Inferior parietal cortex (tissue), 1 donor: ENCODE measurements around the gene CMPK2.
"Not testable (repeated sequence)": the region's sequence is repeated elsewhere in the genome, so short reads cannot be mapped to it uniquely, and the experiment has no call there.

Experiments
- DNase-seq: peaks from one replicate; pipeline ENCODE4 v3.0.0-alpha.2; 2016; ENCODE audit errors: extremely low spot score

Gene CMPK2, protein sequence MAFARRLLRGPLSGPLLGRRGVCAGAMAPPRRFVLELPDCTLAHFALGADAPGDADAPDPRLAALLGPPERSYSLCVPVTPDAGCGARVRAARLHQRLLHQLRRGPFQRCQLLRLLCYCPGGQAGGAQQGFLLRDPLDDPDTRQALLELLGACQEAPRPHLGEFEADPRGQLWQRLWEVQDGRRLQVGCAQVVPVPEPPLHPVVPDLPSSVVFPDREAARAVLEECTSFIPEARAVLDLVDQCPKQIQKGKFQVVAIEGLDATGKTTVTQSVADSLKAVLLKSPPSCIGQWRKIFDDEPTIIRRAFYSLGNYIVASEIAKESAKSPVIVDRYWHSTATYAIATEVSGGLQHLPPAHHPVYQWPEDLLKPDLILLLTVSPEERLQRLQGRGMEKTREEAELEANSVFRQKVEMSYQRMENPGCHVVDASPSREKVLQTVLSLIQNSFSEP

GRCh38 chr2:6865346-6866274, at the start of gene CMPK2:
Gene CMPK2, minus strand, starts transcription at chr2:6865907. Its CDS starts 211 bp downstream, at chr2:6865696.
- peak; percentile 53 for DNase-seq

- DNase-seq, result peak; percentile 74
Measured at GRCh38 chr2:6915399-6915798, 49.7 kb upstream of the CMPK2 start.

GRCh38 chr2:6914828-6915227, 49.1 kb upstream of the CMPK2 start:
- DNase-seq, result no peak

DNA sequence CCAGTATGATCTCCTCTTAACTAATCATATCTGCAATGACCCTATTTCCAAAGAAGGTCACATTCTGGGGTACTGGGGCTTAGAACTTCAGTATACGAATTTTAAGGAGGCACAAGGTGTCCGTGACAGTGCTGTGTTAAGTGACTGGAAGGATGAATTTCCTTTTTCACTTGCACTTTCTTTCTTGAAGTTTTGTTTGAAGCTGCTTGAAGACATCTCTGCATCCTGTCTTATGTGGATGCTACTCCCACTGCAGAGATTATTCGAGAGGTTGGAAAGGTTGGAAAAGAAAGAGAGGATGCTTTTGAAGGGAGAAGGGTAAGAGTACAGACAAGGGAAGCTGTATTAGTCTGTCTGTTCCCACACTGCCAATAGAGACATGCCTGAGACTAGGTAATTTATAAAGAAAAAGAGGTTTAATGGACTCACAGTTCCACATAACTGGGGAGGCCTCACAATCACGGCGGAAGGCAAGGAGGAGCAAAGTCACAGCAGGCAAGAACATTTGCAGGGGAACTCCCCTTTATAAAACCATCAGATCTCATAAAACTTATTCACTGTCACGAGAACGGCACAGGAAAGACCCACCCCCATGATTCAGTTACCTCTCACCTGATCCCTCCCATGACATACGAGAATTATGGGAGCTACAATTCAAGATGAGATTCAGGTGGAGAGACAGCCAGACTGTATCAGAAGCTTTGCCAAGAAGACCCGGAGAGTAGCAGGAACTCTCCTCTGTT, 47.9 kb upstream of the CMPK2 start:
- no peak for DNase-seq

GRCh38 chr2:6911721-6912120, 46.0 kb upstream of the CMPK2 start:
- DNase-seq, result no peak

DNA sequence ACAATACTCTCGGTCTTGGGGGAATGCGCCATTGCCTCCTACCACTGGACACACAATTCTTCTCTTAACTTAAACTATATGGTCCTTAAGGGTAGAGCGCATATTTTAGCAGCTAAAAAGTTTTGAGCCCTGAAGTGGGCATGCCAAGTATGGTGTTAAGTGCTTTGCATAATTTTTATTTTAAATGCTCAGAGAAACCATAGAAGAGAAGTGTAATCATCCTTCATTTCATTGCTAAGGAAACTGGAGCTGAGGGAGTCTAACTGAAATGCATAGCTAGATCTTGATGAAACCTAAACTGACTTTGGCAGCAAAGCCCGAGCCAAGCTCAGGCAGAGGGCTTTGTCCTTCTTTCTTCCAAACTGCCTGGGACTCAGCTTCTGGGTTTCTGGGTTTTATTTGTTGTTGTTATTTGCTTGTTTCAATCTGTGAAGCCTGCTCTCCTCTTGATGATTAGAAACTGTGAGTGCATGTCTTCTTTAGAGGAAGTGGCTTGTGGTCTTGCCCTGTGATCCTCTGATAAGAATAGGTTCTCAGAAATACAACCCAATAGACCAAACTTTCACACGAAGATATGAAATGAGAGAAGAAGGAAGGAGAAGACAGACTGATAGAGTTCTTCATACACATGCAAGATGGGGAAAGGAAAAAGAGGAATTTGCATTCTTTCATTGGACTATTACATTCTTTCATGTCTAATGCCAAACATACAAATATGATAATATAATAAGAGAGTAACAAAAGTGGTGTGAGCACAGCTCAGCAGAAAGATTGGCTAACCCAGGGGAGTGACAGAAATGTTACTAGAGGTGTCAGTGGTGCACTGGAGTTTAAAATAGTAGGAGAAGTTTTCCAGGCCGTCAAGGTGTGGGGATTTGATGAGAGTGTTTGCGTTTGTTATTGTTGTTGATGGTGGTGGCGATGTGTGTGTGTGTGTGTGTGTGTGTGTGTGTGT, 44.0 kb upstream of the CMPK2 start:
- DNase-seq, result no peak

DNA sequence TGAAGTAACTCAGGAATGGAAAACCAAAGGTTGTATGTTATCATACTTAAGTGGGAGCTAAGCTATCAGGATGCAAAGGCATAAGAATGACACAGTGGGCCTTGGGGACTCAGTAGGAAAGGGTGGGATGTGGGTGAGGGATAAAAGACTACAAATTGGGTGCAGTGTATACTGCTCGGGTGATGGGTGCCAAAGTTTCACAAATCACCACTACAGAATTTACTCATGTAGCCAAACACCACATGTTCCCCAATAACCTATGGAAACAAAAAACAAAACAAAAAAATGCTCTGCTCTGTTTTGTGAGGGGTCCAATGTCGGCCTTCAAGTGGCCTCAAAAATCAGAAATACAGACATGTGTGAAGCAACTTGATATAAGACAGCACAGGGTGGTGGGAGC, 42.6 kb upstream of the CMPK2 start:
- DNase-seq, result no peak

DNA sequence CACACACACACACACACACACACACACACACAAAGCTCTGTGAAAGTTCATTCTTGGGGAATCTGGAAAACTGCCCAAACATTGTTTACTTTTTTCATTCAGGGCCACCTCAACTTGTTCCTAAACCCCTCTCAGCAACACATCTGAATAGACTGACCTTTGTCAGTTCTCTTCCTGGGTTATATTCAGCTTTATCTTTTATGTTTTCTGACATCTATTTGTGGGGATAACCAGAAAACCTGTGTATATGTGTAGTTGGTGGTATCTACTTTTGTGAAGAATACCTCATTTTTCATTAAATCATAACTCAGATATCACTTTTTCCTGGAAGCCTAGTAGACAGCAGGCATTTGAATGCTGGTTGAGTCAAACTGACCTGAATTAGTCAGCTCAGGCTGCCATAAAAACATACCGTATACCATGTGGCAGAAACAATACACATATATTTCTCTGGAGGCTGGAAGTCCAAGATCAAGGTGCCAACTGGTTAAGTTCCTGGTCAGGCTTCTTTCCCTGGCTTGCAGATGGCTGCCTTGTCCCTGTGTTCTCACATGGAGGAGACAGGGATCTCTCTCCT, 40.5 kb upstream of the CMPK2 start:
- no peak for DNase-seq

DNA sequence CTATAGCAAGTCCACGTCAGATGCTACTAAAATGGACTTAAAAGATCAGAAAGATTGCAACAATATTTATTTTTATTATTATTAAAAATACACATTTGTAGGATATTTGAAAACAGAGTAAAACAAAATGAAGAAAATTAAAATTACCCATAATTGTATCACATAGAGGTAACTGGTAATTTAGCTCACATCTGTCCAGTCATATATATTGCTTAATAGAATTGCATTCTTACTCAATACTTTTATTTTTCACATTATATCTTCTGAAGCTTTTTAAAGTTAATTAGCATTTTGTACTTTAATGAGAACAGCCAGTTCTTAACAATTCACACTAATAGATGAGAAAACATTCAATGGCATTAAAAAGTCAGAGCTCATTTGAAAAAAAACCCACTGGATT, 40.0 kb upstream of the CMPK2 start:
- DNase-seq, result no peak

GRCh38 chr2:6902581-6902980, 36.9 kb upstream of the CMPK2 start:
- DNase-seq, result not testable (repeated sequence)

DNA sequence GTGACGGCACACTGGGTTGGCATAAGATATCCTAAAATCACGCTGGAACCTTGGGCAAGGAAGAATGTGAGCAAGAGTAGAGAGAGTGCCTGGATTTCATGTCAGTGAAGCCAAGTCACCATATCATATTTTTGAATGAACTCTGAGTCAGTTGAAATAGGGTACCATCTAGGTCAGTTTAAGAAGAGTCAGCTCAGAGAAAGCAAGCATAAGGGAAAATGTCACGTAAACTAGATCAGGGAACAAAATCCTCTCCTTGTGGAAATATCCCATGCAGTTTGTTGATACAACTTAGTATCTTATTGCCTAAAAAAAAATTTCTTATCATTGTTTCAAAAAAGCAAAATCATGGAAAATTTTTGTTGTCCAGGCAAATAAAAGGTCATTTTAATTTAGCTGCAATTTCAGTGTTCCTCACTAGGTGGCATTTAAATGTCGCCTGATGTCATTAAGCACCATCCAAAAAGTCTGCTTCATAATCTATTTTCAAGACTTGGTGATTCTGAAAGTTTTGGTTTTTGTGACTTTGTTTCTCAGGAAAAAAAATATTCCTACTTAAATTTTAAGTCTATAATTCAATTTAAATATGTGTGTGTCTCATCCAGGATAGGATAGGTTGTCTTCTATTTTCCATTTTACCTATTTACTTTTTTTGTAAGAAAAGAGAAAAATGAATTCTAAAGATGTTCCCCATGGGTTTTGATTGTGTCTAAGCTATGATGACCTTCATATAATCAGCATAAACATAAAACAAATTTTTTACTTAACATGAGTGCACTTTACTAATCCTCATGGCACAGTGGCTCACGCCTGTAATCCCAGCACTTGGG, 31.4 kb upstream of the CMPK2 start:
- DNase-seq, result peak; percentile 83

DNA sequence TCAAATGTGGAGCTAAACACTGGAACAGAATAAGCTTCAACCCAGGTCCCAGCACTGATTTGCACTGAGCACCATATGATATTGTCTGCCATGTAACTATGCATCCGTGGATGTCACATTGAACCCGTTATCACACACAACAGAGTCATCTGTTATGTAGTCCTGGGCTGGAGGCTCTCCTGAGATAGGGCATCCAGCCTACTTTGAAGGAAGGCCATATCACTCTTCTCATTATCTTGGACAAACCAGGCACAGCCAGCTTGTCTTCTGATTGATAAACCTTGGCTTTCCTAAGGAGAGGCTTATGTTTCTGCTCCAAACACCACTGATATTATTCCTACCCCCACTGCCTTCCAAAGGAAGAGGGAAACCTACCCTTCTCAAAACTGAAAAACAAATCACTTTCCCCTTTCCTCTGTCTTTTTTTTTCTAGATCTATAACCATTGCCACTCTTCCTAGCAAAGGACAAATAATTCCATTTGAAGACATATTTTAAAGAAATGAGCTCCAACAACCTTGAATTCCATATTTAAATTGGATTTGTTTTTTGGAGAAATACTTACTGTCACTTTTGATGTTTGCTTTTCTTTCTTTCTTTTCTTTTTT, 28.3 kb upstream of the CMPK2 start:
- peak; percentile 37 for DNase-seq

GRCh38 chr2:6888724-6889123, 23.0 kb upstream of the CMPK2 start:
- DNase-seq, result no peak

DNA sequence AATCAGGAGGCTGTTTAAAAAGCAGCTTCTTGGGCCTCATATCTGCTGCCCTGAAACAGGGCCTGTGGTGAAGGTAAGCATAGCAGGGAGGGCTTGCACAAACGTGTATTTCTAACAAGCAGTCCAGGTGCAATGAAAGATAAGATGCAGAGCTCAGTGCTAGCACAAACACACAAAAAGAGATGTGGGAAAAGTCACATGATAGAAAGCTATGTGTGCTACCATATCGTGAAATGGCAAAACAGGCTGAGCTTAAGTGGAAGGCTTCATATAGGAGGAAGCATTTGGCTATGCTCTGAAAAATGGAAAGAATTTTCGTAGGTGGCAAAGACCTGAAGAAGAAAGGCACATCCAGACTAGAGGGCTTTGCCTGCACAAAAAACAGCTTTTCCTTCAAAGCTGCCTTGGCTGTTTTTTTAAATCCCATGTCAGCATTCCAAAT, 22.1 kb upstream of the CMPK2 start:
- peak; percentile 23 for DNase-seq

- no peak for DNase-seq
Measured at GRCh38 chr2:6885968-6886367, 20.3 kb upstream of the CMPK2 start.

GRCh38 chr2:6885551-6885950, 19.8 kb upstream of the CMPK2 start:
- no peak for DNase-seq

DNA sequence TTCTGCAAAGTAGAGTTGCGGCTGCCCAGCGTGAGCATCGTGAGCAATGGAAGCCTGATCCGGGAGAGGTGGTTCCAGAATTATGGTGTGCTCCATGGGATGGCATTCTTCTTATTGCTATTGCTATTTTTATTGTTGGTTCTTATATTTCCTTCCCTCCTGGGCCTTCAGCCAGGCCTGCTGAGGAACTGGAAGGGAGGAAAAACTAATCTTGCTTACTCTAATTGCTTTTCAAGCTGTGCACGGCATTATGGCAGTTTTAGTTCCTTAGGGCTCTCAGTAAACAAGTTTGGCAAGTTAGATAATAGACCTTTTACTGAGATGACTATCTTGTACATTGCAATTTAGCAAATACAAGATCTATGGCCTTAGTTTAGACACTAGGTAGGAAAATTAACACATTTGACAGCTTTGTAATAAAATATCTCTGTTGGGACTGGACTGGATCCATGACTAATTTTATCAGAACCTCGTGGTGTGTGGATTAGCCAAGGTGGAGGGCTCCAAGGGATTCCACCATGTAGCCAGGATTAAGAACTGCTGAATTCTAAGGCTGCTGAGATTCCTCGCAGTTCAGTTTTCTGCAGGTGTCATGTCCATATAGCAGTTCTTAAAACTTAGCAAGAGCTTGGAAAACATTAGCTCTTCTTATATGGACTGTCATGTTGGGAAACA, 17.9 kb upstream of the CMPK2 start:
- no peak for DNase-seq

DNA sequence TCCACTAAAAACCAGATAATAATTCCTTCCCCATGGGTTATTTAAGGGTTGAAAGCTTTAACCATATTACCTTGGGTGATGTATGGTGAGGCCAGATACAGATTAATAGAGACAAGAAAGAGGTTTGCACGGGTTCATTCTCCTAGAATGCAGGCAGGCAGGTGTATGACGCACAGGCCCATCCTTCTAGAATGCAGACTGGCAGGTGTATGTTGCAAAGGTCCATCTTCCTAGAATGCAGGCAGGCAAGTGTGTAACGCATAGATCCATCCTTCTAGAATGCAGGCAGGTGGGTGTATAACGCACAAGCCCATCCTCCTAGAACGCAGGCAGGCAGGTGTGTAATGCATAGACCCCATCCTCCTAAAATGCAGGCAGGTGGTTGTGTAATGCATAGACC, 15.8 kb upstream of the CMPK2 start:
- no peak for DNase-seq
